SW 1271 (cell line): Measurements from ENCODE around the gene TPBGL.
A peak's percentile ranks its signal among the peaks of the same experiment; 100 is the strongest.

Experiments used
- DNase-seq, 2 experiments: peaks; one replicate each; lab custom pipeline; 2025; lab: John Stamatoyannopoulos, UW

TPBGL gene

GRCh38 chr11:75212411-75212810 is 28.2 kb upstream of the TPBGL start:
- DNase-seq, result no peak

GRCh38 chr11:75214411-75214821 is 26.2 kb upstream of the TPBGL start:
- peak in 1 of 2 experiments; percentile 31 for DNase-seq

- DNase-seq, result no peak
Observed at GRCh38 chr11:75214843-75215242, 25.7 kb upstream of the TPBGL start.

GRCh38 chr11:75219869-75220268 is 20.7 kb upstream of the TPBGL start:
- no peak for DNase-seq

GRCh38 chr11:75223954-75224643 is 16.5 kb upstream of the TPBGL start:
- peak in 1 of 2 experiments; percentile 14 for DNase-seq

GRCh38 chr11:75225794-75226193 is 14.8 kb upstream of the TPBGL start:
- no peak for DNase-seq

GRCh38 chr11:75229466-75229865 is 11.1 kb upstream of the TPBGL start:
- DNase-seq, result no peak

GRCh38 chr11:75230621-75231020 is 10.0 kb upstream of the TPBGL start:
- no peak for DNase-seq

GRCh38 chr11:75233754-75234172 is 6.8 kb upstream of the TPBGL start:
- DNase-seq, result no peak

GRCh38 chr11:75236062-75236461 is 4.5 kb upstream of the TPBGL start:
- no peak for DNase-seq

- no peak for DNase-seq
Observed at GRCh38 chr11:75237050-75237449, 3.5 kb upstream of the TPBGL start.

GRCh38 chr11:75238595-75239440 is 1.8 kb upstream of the TPBGL start:
- DNase-seq, result no peak

- no peak for DNase-seq
Observed at GRCh38 chr11:75239531-75240290, 863 bp upstream of the TPBGL start.

GRCh38 chr11:75241036-75241905 is 697 bp downstream of the TPBGL start:
- DNase-seq, result peak; percentile 64 to 84

- no peak for DNase-seq
Observed at GRCh38 chr11:75241906-75242644, 1.5 kb downstream of the TPBGL start.

- DNase-seq, result no peak
Observed at GRCh38 chr11:75242722-75243600, 2.4 kb downstream of the TPBGL start.

- DNase-seq, result no peak
Observed at GRCh38 chr11:75244052-75244814, 3.7 kb downstream of the TPBGL start.

GRCh38 chr11:75245356-75246005 is 4.9 kb downstream of the TPBGL start:
- DNase-seq, result no peak
